ENCODE data around the gene AGAP1.

- TF ChIP-seq, protein P1, sequence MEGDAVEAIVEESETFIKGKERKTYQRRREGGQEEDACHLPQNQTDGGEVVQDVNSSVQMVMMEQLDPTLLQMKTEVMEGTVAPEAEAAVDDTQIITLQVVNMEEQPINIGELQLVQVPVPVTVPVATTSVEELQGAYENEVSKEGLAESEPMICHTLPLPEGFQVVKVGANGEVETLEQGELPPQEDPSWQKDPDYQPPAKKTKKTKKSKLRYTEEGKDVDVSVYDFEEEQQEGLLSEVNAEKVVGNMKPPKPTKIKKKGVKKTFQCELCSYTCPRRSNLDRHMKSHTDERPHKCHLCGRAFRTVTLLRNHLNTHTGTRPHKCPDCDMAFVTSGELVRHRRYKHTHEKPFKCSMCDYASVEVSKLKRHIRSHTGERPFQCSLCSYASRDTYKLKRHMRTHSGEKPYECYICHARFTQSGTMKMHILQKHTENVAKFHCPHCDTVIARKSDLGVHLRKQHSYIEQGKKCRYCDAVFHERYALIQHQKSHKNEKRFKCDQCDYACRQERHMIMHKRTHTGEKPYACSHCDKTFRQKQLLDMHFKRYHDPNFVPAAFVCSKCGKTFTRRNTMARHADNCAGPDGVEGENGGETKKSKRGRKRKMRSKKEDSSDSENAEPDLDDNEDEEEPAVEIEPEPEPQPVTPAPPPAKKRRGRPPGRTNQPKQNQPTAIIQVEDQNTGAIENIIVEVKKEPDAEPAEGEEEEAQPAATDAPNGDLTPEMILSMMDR (IDR thresholded peaks at IDR 0.05 in 8 of 11, conservative IDR thresholded peaks at IDR 0.05 in 3 of 11) = no peak
- TF ChIP-seq POLR2AphosphoS5 (IDR thresholded peaks at IDR 0.05) (no peak), POLR2A (IDR thresholded peaks at IDR 0.05) (no peak)
Observed at GRCh38 chr2:235511751-235512698, 18.2 kb downstream of the AGAP1 start.

Measured in spleen (tissue), 7 donors.